NB4 (cell line): ENCODE results near the gene STAMBPL1.
A peak's percentile ranks its signal among the peaks of the same experiment; 100 is the strongest.

ENCODE experiments used
- DNase-seq: peaks from one replicate; pipeline ENCODE4 v3.0.0; 2010; ENCODE audit warnings: low read depth
- H3K4me3 ChIP-seq: one replicate; pipeline ENCODE4 v1.5.1; 2011; ENCODE audit warnings: mild to moderate bottlenecking, low read depth, low read length, moderate library complexity
- MYC ChIP-seq: IDR thresholded peaks from 2 replicates; pipeline ENCODE4 v1.6.1; 2011; ENCODE audit warnings: low read depth, low read length
- POLR2A ChIP-seq: IDR thresholded peaks from 2 replicates; pipeline ENCODE4 v1.6.1; 2011; ENCODE audit warnings: mild to moderate bottlenecking; ENCODE audit not compliant: insufficient read length; ENCODE audit errors: extremely low read depth
- TF ChIP-seq, protein P1 (sequence below): IDR thresholded peaks from 2 replicates; pipeline ENCODE4 v1.6.1; 2011; ENCODE audit warnings: low read depth, low read length
- TF ChIP-seq, protein P2 (sequence below): IDR thresholded peaks from one replicate; pipeline ENCODE4 v1.5.1; 2012; ENCODE audit warnings: low read depth, low read length

The STAMBPL1 gene

DNA sequence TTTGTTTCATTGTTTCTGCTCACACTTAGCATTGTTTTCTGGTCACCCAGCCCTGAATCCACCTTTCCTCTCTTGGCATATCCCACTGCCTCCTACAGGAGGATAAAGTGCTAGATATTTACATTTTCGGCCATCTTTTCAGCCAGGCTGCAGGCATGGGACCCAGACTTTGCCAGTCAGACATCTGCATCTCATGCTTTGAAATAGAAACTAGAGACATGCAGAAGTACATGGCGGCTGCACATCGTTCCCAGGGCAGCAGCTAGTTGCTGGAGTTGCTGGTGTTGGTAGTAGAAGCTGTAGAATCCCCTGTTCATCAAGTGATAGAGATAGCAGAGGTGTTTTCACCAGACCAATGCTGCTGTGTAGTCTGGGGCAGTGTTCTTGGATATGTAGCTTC lies 18.7 kb downstream of the STAMBPL1 start:
- no peak overlapping the region for H3K4me3 ChIP-seq
- no peak for TF ChIP-seq MYC
- TF ChIP-seq, protein P1, sequence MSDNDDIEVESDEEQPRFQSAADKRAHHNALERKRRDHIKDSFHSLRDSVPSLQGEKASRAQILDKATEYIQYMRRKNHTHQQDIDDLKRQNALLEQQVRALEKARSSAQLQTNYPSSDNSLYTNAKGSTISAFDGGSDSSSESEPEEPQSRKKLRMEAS: no peak
- TF ChIP-seq, protein P2, sequence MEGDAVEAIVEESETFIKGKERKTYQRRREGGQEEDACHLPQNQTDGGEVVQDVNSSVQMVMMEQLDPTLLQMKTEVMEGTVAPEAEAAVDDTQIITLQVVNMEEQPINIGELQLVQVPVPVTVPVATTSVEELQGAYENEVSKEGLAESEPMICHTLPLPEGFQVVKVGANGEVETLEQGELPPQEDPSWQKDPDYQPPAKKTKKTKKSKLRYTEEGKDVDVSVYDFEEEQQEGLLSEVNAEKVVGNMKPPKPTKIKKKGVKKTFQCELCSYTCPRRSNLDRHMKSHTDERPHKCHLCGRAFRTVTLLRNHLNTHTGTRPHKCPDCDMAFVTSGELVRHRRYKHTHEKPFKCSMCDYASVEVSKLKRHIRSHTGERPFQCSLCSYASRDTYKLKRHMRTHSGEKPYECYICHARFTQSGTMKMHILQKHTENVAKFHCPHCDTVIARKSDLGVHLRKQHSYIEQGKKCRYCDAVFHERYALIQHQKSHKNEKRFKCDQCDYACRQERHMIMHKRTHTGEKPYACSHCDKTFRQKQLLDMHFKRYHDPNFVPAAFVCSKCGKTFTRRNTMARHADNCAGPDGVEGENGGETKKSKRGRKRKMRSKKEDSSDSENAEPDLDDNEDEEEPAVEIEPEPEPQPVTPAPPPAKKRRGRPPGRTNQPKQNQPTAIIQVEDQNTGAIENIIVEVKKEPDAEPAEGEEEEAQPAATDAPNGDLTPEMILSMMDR: no peak
- no peak for TF ChIP-seq POLR2A
- no peak for DNase-seq

DNA sequence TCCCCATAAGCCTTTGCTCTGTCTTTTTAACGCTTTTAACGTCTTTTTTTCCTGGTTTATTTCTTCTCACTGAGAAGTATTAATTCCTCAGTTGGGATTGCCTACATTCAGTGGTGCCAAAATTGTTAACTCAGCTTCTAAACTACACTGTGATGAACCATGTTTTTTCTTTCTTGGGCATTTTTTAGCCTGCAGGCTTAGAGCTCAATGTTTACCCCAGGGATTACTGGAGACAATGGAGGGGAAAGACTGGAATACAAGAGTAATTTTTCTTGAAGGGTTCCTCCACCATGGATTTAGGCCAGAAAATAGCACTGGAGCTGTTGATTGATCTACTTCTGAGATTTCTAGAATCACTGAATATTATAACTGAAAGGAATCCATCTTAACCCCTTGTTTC lies 19.8 kb downstream of the STAMBPL1 start:
- H3K4me3 ChIP-seq: no peak overlapping the region
- TF ChIP-seq POLR2A (no peak), MYC (no peak)
- TF ChIP-seq, protein P1: no peak
- TF ChIP-seq, protein P2: no peak
- no peak for DNase-seq

DNA sequence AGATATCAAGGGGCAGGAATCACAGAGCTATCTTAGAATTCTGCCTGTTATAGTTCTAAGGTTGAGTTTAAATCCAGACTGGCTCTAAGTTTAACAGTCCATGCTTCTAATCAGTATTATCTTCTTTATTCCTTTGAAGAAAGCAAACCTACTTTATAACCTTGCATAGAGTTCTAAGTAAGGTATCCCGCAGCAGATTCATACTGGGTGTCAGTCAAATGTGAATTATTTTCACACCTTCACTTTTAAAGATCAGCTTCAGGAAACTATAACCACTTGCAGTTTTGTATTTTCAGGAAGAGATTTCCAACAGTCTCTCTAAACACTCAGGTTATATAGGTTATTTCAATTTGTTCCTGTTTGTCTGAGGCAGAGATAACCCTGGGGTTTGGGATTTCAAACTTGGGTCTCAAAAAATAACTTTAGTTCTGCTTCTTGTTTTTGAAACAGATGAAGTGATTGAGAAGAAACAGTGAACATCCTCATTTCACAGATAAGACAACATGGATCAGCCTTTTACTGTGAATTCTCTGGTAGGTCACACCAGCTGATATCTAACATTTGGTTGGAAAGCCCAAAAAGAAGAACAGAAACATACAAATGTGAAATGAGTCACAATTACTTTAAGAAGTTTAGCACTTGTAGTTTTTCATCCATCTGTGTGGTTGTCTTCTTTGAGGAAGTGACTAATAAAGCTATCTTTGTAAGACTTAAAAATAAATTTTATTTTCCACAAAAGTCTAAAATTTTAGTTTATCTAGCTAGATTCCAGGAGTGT lies 21.4 kb downstream of the STAMBPL1 start:
- no peak for TF ChIP-seq MYC
- TF ChIP-seq, protein P2: no peak
- TF ChIP-seq POLR2A: no peak
- TF ChIP-seq, protein P1: no peak
- no peak overlapping the region for H3K4me3 ChIP-seq
- DNase-seq: peak; percentile 54

DNA sequence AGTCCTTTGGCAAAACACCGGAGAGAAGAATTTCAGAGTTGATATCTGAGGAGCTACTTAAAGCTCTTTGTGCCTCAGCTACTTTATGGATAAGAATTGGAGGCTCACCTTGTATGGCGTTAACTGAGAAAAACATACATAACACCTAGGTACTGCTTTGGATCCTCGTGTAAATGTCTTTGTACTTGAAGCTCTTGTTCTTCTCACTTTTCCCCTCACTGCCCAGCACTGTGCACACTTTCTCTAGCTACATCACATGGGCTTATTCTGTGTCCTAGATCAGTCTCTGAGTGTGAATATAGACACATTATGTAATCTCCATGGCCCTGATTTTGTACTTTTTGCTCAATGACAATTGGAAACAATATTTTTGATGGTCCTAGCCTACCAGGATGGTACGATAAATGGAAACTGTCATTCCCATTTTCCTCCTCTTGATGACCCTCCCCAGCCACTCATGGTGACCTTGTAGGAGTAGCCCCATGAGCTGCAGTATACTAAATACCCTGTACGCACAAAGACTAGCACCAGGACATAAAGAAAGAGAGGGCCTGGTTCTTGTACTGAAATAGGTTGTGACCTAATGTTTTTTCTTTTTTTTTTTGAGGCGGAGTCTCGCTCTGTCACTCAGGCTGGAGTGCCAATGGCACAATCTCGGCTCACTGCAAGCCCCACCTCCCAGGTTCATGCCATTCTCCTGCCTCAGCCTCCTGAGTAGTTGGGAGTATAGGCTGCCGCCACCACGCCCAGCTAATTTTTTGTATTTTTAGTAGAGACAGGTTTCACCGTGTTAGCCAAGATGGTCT lies 22.1 kb downstream of the STAMBPL1 start:
- no peak for DNase-seq
- no peak overlapping the region for H3K4me3 ChIP-seq
- TF ChIP-seq, protein P1: no peak
- TF ChIP-seq POLR2A (no peak), MYC (no peak)
- TF ChIP-seq, protein P2: no peak

DNA sequence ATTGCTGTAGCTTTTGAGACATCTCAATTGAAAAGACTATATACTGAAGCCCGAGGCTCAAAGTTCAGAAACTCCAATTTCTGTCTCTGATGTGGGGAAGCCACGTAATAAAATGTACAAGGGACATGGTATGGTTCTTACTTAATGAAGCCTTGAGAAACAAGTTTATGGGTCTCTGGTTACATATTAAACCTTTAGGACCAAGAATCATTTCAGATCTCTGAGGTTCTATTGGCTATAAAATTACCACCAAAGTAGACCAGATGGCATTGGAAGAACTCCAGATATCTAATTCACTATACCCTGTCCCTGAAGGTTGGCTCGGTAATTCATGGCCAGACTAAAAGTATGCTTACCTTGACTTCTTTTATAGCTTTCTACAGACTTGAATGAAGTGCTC lies 23.7 kb downstream of the STAMBPL1 start:
- TF ChIP-seq, protein P2: no peak
- TF ChIP-seq POLR2A: no peak
- TF ChIP-seq, protein P1: no peak
- TF ChIP-seq MYC: no peak
- no peak overlapping the region for H3K4me3 ChIP-seq
- DNase-seq: no peak
